GM23248 (cell line): ENCODE measurements around the gene IFRD1.

Experiments
- EZH2 ChIP-seq: fragments of 200-600 bp; sonication (generic); IDR thresholded peaks from 2 replicates; pipeline ENCODE4 v1.6.1; 2018; ENCODE audit warnings: antibody characterized with exemption, mild to moderate bottlenecking; ENCODE audit not compliant: insufficient read depth, poor library complexity, severe bottlenecking
- EZH2phosphoT487 ChIP-seq: fragments of 200-600 bp; sonication (generic); IDR thresholded peaks from 2 replicates; pipeline ENCODE4 v1.6.1; 2018; ENCODE audit warnings: antibody characterized with exemption, moderate library complexity, mild to moderate bottlenecking, low read depth; ENCODE audit not compliant: insufficient read depth

DNA sequence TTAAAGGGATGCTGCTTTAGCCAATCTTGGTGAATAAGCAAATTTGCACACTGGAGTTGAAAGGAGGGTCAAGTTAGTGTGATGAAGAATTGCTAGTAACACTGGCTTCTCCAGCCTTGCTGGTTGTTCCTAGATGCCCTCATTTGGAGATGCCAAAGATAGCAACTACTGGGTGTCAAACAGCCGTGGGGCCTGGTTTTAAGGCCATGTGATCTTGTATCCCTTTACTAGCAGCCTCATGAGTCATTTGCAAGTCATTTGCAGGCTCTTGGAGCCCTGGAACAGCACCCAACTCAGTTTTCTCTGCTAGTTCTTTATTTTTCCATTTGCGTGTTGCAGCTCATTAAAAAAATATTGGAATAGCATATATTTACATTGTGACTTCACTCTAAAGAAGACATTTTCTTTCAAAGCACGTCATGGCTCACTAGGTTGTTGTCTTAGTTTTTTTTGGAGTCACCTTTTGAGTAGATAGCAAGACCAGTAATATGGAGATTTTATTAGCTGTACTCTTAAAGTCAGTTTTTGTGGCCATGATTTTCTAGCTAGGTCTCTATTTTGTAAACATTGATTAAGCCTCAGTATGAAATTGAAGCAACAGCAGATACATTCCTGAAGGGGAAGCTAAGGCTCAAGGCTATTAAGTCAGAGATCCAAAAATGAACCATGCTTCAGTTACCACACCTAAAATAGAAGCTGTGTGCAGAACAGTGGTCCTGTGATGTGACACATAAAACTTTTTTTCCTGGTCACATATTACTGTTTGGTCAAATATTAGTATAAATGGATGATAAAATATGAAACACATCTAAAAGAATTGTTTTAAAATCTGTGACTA is 31.8 kb downstream of the IFRD1 start:
- no peak for TF ChIP-seq EZH2
- TF ChIP-seq EZH2phosphoT487: no peak
